ENCODE measurements around the gene PPID. TPM values are rescaled to one million over a fixed set of nuclear protein-coding genes. Genes with fewer than 3 reads are reported as not detected.

The PPID gene
- total and polyA plus RNA-seq, 2 of the 13 experiments (the other 11 are each of a cell fraction or from before 2014, with no cell fraction given), result 15.4 to 63.4 TPM

DNA sequence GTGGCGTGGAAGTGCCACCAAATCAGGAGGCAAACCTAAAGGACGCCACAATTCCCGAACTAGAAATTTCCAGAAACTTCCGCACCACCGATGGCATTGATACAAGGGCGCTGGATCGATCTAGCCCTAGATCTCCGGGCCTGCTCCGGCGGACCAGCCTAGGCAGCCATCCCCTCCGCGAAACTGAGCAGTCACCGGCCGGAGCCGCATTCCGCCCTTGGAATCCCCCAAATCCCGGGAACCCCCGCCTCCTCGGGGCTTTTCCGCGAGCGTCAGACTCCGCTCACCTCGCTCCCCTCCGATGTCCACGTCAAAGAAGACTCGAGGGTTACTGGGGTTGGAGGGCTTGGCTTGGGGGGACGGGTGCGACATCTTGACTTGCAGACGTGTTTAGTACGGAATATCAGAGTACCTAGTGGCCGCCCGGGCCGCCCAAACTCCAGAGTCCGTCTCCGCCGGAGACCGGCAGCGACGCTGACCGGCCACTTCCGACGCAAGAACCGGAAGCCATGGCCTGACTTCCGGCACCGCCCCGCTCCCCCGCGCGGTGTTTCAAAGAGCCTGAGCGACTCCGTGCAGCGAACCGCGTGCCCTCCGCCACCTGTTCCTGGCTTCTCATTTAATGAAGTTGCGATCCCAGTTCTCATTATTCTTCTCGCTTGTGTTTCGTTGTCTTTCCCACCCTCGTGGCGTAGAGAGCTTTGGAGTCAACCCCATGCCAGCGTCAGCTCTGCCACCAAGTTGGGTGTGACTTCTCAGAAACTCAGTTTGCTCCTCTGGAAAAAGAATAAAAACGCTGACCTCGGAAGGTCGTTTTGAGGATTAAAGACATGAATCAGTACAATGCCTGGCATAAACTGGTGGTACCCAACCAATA is at the start of gene PPID (continued):
- TF ChIP-seq NFATC3 (CRISPR knock-in tag; IDR thresholded peaks at IDR 0.05), result no peak
- peak; percentile 69 for TF ChIP-seq ZNF777 (CRISPR knock-in tag; IDR thresholded peaks at IDR 0.05)
- TF ChIP-seq PHF5A (CRISPR knock-in tag; IDR thresholded peaks at IDR 0.05; ENCODE audit: low read depth, unreplicated experiment), result no peak
- TF ChIP-seq MATR3 (CRISPR knock-in tag; IDR thresholded peaks at IDR 0.05), result no peak
- 0 out of 2 replicates have a peak, but pooled peaks have one; percentile 29 for TF ChIP-seq ZNF17 (CRISPR knock-in tag; IDR thresholded peaks at IDR 0.05)
- peak; percentile 100 for TF ChIP-seq KLF12 (CRISPR knock-in tag; IDR thresholded peaks at IDR 0.05; ENCODE audit: borderline replicate concordance)
- no peak for TF ChIP-seq ZEB1 (IDR thresholded peaks at IDR 0.05; ENCODE audit: insufficient replicate concordance, low read depth)
- no peak for TF ChIP-seq ZNF10 (CRISPR knock-in tag; IDR thresholded peaks at IDR 0.05; ENCODE audit: borderline replicate concordance, low read depth)
- TF ChIP-seq, protein P1, sequence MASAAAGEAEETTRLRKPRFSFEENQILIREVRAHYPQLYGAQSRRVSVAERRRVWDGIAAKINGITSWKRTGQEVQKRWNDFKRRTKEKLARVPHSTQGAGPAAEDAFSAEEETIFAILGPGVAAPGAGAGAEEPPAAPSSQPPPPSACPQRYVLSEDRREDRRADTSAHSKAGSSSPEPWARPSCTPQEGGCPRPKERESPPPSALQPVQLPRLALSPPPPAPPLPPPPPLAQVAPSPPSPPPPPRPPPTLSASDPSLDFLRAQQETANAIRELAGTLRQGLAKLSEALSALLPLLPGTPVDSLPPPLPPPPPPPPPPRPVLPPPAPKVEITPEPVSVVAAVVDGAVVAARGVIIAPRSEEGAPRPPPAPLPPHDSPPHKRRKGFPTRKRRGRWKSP (CRISPR knock-in tag; IDR thresholded peaks at IDR 0.05), result no peak; the same call in 1 of the 2 replicates
- 0 out of 2 replicates have a peak, but pooled peaks have one; percentile 47 for TF ChIP-seq ZNF773 (CRISPR knock-in tag; IDR thresholded peaks at IDR 0.05; ENCODE audit: borderline replicate concordance)
- TF ChIP-seq, protein P2, sequence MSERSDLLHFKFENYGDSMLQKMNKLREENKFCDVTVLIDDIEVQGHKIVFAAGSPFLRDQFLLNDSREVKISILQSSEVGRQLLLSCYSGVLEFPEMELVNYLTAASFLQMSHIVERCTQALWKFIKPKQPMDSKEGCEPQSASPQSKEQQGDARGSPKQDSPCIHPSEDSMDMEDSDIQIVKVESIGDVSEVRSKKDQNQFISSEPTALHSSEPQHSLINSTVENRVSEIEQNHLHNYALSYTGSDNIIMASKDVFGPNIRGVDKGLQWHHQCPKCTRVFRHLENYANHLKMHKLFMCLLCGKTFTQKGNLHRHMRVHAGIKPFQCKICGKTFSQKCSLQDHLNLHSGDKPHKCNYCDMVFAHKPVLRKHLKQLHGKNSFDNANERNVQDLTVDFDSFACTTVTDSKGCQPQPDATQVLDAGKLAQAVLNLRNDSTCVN (CRISPR knock-in tag; IDR thresholded peaks at IDR 0.05; ENCODE audit: borderline replicate concordance), result peak; percentile 67
- TF ChIP-seq ZKSCAN1 (IDR thresholded peaks at IDR 0.05; ENCODE audit: low read length), result no peak
- no peak for TF ChIP-seq RORA (CRISPR knock-in tag; IDR thresholded peaks at IDR 0.05)
- TF ChIP-seq XBP1 (CRISPR knock-in tag; IDR thresholded peaks at IDR 0.05), result peak; percentile 68; the same call in 1 of the 2 replicates
- peak; percentile 43; the same call in 1 of the 2 replicates for TF ChIP-seq ZNF143 (CRISPR knock-in tag; IDR thresholded peaks at IDR 0.05)
- TF ChIP-seq, protein P3, sequence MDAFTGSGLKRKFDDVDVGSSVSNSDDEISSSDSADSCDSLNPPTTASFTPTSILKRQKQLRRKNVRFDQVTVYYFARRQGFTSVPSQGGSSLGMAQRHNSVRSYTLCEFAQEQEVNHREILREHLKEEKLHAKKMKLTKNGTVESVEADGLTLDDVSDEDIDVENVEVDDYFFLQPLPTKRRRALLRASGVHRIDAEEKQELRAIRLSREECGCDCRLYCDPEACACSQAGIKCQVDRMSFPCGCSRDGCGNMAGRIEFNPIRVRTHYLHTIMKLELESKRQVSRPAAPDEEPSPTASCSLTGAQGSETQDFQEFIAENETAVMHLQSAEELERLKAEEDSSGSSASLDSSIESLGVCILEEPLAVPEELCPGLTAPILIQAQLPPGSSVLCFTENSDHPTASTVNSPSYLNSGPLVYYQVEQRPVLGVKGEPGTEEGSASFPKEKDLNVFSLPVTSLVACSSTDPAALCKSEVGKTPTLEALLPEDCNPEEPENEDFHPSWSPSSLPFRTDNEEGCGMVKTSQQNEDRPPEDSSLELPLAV (CRISPR knock-in tag; conservative IDR thresholded peaks at IDR 0.05; ENCODE audit: low read depth), result no peak
- TF ChIP-seq, protein P4, sequence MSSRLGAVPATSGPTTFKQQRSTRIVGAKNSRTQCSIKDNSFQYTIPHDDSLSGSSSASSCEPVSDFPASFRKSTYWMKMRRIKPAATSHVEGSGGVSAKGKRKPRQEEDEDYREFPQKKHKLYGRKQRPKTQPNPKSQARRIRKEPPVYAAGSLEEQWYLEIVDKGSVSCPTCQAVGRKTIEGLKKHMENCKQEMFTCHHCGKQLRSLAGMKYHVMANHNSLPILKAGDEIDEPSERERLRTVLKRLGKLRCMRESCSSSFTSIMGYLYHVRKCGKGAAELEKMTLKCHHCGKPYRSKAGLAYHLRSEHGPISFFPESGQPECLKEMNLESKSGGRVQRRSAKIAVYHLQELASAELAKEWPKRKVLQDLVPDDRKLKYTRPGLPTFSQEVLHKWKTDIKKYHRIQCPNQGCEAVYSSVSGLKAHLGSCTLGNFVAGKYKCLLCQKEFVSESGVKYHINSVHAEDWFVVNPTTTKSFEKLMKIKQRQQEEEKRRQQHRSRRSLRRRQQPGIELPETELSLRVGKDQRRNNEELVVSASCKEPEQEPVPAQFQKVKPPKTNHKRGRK (CRISPR knock-in tag; IDR thresholded peaks at IDR 0.05), result no peak
- TF ChIP-seq, protein P5, sequence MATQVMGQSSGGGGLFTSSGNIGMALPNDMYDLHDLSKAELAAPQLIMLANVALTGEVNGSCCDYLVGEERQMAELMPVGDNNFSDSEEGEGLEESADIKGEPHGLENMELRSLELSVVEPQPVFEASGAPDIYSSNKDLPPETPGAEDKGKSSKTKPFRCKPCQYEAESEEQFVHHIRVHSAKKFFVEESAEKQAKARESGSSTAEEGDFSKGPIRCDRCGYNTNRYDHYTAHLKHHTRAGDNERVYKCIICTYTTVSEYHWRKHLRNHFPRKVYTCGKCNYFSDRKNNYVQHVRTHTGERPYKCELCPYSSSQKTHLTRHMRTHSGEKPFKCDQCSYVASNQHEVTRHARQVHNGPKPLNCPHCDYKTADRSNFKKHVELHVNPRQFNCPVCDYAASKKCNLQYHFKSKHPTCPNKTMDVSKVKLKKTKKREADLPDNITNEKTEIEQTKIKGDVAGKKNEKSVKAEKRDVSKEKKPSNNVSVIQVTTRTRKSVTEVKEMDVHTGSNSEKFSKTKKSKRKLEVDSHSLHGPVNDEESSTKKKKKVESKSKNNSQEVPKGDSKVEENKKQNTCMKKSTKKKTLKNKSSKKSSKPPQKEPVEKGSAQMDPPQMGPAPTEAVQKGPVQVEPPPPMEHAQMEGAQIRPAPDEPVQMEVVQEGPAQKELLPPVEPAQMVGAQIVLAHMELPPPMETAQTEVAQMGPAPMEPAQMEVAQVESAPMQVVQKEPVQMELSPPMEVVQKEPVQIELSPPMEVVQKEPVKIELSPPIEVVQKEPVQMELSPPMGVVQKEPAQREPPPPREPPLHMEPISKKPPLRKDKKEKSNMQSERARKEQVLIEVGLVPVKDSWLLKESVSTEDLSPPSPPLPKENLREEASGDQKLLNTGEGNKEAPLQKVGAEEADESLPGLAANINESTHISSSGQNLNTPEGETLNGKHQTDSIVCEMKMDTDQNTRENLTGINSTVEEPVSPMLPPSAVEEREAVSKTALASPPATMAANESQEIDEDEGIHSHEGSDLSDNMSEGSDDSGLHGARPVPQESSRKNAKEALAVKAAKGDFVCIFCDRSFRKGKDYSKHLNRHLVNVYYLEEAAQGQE (IDR thresholded peaks at IDR 0.05; ENCODE audit: borderline replicate concordance in 1 of 2, low read depth in 1 of 2, low read length in 2 of 2), result no peak; a peak in 1 of 4 replicates
- TF ChIP-seq ZNF496 (CRISPR knock-in tag; IDR thresholded peaks at IDR 0.05; ENCODE audit: insufficient replicate concordance), result no peak

Data from HepG2 (cell line).